ENCODE data around the gene KRT75. TPM values are rescaled to one million over a fixed set of nuclear protein-coding genes. Genes with fewer than 3 reads are reported as not detected.

KRT75 gene
- total RNA-seq, 1 donor from 2014 or later: 1.8 TPM

- Histone ChIP-seq H3K4me3 (ENCODE audit: low read depth, low read length) (no peak overlapping the region), H3K36me3 (ENCODE audit: control insufficient read depth, insufficient read depth, low read length) (no peaks in the 10 kb centered on the region), H3K27me3 (ENCODE audit: control insufficient read depth, insufficient read depth, low read length) (no peaks in the 10 kb centered on the region)
- no peak for DNase-seq (ENCODE audit: low read depth)
- peak; percentile 50 for FAIRE-seq
- no peak for TF ChIP-seq CTCF (IDR thresholded peaks at IDR 0.05; ENCODE audit: insufficient read depth, low read length, severe bottlenecking)
These were observed 39.2 kb downstream of the KRT75 start for GRCh38 chr12:52394836-52395405.

GRCh38 chr12:52392465-52393007 lies 41.6 kb downstream of the KRT75 start:
- no peaks in the 10 kb centered on the region for H3K27me3 ChIP-seq (ENCODE audit: control insufficient read depth, insufficient read depth, low read length)
- no peak for TF ChIP-seq CTCF (IDR thresholded peaks at IDR 0.05; ENCODE audit: insufficient read depth, low read length, severe bottlenecking)
- H3K36me3 ChIP-seq (ENCODE audit: control insufficient read depth, insufficient read depth, low read length): no peaks in the 10 kb centered on the region
- H3K4me3 ChIP-seq (ENCODE audit: low read depth, low read length): no peak overlapping the region
- DNase-seq (ENCODE audit: low read depth) (peak; percentile 78), FAIRE-seq (peak; percentile 52)

GRCh38 chr12:52391618-52392002 lies 42.6 kb downstream of the KRT75 start:
- no peaks in the 10 kb centered on the region for H3K27me3 ChIP-seq (ENCODE audit: control insufficient read depth, insufficient read depth, low read length)
- H3K4me3 ChIP-seq (ENCODE audit: low read depth, low read length): no peak overlapping the region
- no peaks in the 10 kb centered on the region for H3K36me3 ChIP-seq (ENCODE audit: control insufficient read depth, insufficient read depth, low read length)
- no peak for FAIRE-seq
- TF ChIP-seq CTCF (IDR thresholded peaks at IDR 0.05; ENCODE audit: insufficient read depth, low read length, severe bottlenecking): no peak
- DNase-seq (ENCODE audit: low read depth): peak; percentile 46

GRCh38 chr12:52390739-52391617 lies 43.2 kb downstream of the KRT75 start:
- H3K27me3 ChIP-seq (ENCODE audit: control insufficient read depth, insufficient read depth, low read length): no peaks in the 10 kb centered on the region
- DNase-seq (ENCODE audit: low read depth) (peak; percentile 47), FAIRE-seq (peak; percentile 47)
- H3K4me3 ChIP-seq (ENCODE audit: low read depth, low read length): no peak overlapping the region
- peak; percentile 85 for TF ChIP-seq CTCF (IDR thresholded peaks at IDR 0.05; ENCODE audit: insufficient read depth, low read length, severe bottlenecking)
- H3K36me3 ChIP-seq (ENCODE audit: control insufficient read depth, insufficient read depth, low read length): no peaks in the 10 kb centered on the region

GRCh38 chr12:52389313-52390207 lies 44.6 kb downstream of the KRT75 start:
- Histone ChIP-seq H3K4me3 (ENCODE audit: low read depth, low read length) (no peak overlapping the region), H3K27me3 (ENCODE audit: control insufficient read depth, insufficient read depth, low read length) (no peaks in the 10 kb centered on the region), H3K36me3 (ENCODE audit: control insufficient read depth, insufficient read depth, low read length) (no peaks in the 10 kb centered on the region)
- TF ChIP-seq CTCF (IDR thresholded peaks at IDR 0.05; ENCODE audit: insufficient read depth, low read length, severe bottlenecking): no peak
- FAIRE-seq (peak; percentile 86), DNase-seq (ENCODE audit: low read depth) (peak; percentile 75)
